PFSK-1 (cell line): ENCODE results near the gene ERN1.

Source experiments
- FOXP2 ChIP-seq: optimal IDR thresholded peaks from 2 replicates; pipeline ENCODE3; 2011; ENCODE audit warnings: borderline replicate concordance, control low read depth, inconsistent platforms; ENCODE audit not compliant: insufficient read depth; ENCODE audit errors: extremely low read length, extremely low read depth
- POLR2AphosphoS5 ChIP-seq: IDR thresholded peaks from 2 replicates; pipeline ENCODE4 v1.6.1; 2012; ENCODE audit warnings: low read depth, mild to moderate bottlenecking, control low read depth, low read length, moderate library complexity
- SIN3A ChIP-seq: IDR thresholded peaks from 2 replicates; pipeline ENCODE4 v1.6.1; 2012; ENCODE audit warnings: mild to moderate bottlenecking, low read length, moderate library complexity, borderline replicate concordance; ENCODE audit not compliant: insufficient read depth
- TAF1 ChIP-seq: IDR thresholded peaks from 2 replicates; pipeline ENCODE4 v1.6.1; 2012; ENCODE audit warnings: low read length, control low read depth, borderline replicate concordance; ENCODE audit not compliant: insufficient read depth
- TF ChIP-seq, protein P1 (sequence below), 2 experiments: IDR thresholded peaks; 2 replicates each; pipeline versions ENCODE4 v1.6.1 to v1.8.0; 2011 to 2012; ENCODE audit warnings: low read depth in 2 of 2, low read length in 2 of 2, control low read depth in 1 of 2, inconsistent platforms in 1 of 2, mild to moderate bottlenecking in 1 of 2, moderate library complexity in 1 of 2; ENCODE audit not compliant: insufficient read depth in 1 of 2

DNA sequence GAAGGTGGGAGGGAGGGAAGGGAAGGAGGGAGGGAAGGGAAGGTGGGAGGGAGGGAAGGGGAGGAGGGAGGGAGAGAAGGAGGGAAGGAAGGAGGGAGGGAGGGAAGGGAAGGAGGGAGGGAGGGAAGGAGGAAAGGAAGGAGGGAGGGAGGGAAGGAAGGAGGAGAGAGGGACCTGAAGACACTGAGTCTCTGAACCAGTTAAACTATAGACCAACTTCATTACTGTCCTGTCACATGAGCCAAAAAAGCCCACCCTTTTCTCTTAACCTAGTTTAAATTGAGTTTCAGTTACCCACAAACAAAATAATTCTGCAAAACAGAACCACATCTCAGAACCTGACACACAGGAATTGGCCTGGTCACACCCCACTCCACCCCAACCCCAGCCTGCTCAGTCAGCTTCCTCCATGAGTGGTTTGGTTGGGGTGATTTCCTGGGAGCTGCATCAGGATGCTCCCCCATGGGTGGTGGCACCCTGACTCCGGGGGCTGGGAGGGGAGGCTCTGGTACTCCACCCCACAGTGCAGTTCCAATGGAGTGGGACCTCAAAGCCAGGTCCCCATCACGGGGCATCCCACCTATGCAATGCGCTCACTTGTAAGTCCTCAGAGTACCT, 136.5 kb downstream of the ERN1 start:
- TF ChIP-seq, protein P1, sequence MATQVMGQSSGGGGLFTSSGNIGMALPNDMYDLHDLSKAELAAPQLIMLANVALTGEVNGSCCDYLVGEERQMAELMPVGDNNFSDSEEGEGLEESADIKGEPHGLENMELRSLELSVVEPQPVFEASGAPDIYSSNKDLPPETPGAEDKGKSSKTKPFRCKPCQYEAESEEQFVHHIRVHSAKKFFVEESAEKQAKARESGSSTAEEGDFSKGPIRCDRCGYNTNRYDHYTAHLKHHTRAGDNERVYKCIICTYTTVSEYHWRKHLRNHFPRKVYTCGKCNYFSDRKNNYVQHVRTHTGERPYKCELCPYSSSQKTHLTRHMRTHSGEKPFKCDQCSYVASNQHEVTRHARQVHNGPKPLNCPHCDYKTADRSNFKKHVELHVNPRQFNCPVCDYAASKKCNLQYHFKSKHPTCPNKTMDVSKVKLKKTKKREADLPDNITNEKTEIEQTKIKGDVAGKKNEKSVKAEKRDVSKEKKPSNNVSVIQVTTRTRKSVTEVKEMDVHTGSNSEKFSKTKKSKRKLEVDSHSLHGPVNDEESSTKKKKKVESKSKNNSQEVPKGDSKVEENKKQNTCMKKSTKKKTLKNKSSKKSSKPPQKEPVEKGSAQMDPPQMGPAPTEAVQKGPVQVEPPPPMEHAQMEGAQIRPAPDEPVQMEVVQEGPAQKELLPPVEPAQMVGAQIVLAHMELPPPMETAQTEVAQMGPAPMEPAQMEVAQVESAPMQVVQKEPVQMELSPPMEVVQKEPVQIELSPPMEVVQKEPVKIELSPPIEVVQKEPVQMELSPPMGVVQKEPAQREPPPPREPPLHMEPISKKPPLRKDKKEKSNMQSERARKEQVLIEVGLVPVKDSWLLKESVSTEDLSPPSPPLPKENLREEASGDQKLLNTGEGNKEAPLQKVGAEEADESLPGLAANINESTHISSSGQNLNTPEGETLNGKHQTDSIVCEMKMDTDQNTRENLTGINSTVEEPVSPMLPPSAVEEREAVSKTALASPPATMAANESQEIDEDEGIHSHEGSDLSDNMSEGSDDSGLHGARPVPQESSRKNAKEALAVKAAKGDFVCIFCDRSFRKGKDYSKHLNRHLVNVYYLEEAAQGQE (IDR thresholded peaks at IDR 0.05; ENCODE audit: insufficient read depth in 1 of 2, low read depth in 2 of 2, low read length in 2 of 2): no peak
- TF ChIP-seq TAF1: no peak
- TF ChIP-seq SIN3A: no peak
- no peak for TF ChIP-seq POLR2AphosphoS5
- no peak for TF ChIP-seq FOXP2
